Endothelial cell of umbilical vein (primary cell): ENCODE results near the gene ZBTB20. TPM values are rescaled to one million over a fixed set of nuclear protein-coding genes. Genes with fewer than 3 reads are reported as not detected.

Experiments
- BruUV-seq: library from RNA; stranded (reverse); fragments of 400-500 nt; replicated peaks from 2 replicates; lab custom pipeline; 2021; lab: Mats Ljungman, UMichigan
- CTCF ChIA-PET: fragments of 300-600, 350-600 bp; sonication (Branson Sonifier 250); formaldehyde crosslinking; loops from one replicate; lab custom pipeline; 2021; ENCODE audit warnings: antibody characterized with exemption, inconsistent platforms; lab: Charles Lee
- POLR2A ChIA-PET: fragments of 300-600, 350-600 bp; sonication (Branson Sonifier 250); formaldehyde crosslinking; loops from one replicate; lab custom pipeline; 2021; ENCODE audit warnings: antibody characterized with exemption, inconsistent platforms; lab: Charles Lee
- DNase-seq: peaks from one replicate; pipeline ENCODE4 v3.0.0-alpha.2; 2011; ENCODE audit warnings: low read depth, low spot score
- FAIRE-seq: peaks from 2 replicates; lab custom pipeline; 2011; peaks lifted over from hg19 to GRCh38; lab: Jason Lieb, UNC
- H2AFZ ChIP-seq: 2 replicates; pipeline ENCODE4 v1.6.0; 2012; ENCODE audit warnings: low read depth, low read length, control low read depth, inconsistent platforms
- H3K27ac ChIP-seq: 2 replicates; pipeline ENCODE4 v1.5.1; 2011; ENCODE audit warnings: low read depth, mild to moderate bottlenecking, control low read depth, low read length, moderate library complexity; ENCODE audit not compliant: insufficient read depth
- H3K27me3 ChIP-seq, 2 experiments: 2 replicates each; pipeline versions ENCODE4 v1.6.0 to v1.6.1; 2011; ENCODE audit warnings: low read length in 2 of 2, mixed read lengths in 1 of 2; ENCODE audit not compliant: control insufficient read depth in 2 of 2, insufficient read depth in 2 of 2
- H3K36me3 ChIP-seq, 2 experiments: 2 replicates in 1 of 2; 3 replicates in 1 of 2; pipeline ENCODE4 v1.5.1; 2011; ENCODE audit warnings: low read length in 2 of 2, mild to moderate bottlenecking in 1 of 2, moderate library complexity in 1 of 2; ENCODE audit not compliant: control insufficient read depth in 2 of 2, insufficient read depth in 2 of 2; ENCODE audit errors: extremely low read depth in 1 of 2
- H3K4me1 ChIP-seq: 3 replicates; pipeline ENCODE4 v1.5.1; 2011; ENCODE audit warnings: mild to moderate bottlenecking, low read length; ENCODE audit not compliant: control insufficient read depth, insufficient read depth; ENCODE audit errors: extremely low read depth
- H3K4me2 ChIP-seq: 2 replicates; pipeline ENCODE4 v1.6.1; 2011; ENCODE audit warnings: low read length, control low read depth, mixed read lengths; ENCODE audit not compliant: insufficient read depth
- H3K4me3 ChIP-seq, 3 experiments: fragments of 200-600 bp in 1 of 3; sonication (generic), shearing (Covaris generic) in 1 of 3; replicated peaks in 1 of 3; 2 replicates each; pipeline ENCODE4 v1.5.1; 2011 to 2016; ENCODE audit warnings: control low read depth in 3 of 3, low read length in 3 of 3, mild to moderate bottlenecking in 2 of 3, inconsistent platforms in 1 of 3, low read depth in 1 of 3, moderate library complexity in 1 of 3; ENCODE audit not compliant: insufficient read depth in 1 of 3
- H3K79me2 ChIP-seq: 2 replicates; pipeline ENCODE4 v1.6.0; 2012; ENCODE audit warnings: low read length, inconsistent platforms; ENCODE audit not compliant: control insufficient read depth, insufficient read depth
- H3K9ac ChIP-seq: replicated peaks from 2 replicates; pipeline ENCODE3; 2011; ENCODE audit warnings: low read length, control low read depth; ENCODE audit not compliant: insufficient read depth; ENCODE audit errors: extremely low read depth
- H3K9me1 ChIP-seq: replicated peaks from 3 replicates; pipeline ENCODE4 v1.6.0; 2011; ENCODE audit warnings: mild to moderate bottlenecking, low read length; ENCODE audit not compliant: control insufficient read depth, insufficient read depth; ENCODE audit errors: extremely low read depth
- H3K9me3 ChIP-seq: replicated peaks from 2 replicates; pipeline ENCODE4 v1.5.1; 2012; ENCODE audit warnings: low read length, inconsistent platforms; ENCODE audit not compliant: control insufficient read depth, insufficient read depth
- H4K20me1 ChIP-seq: replicated peaks from 2 replicates; pipeline ENCODE3; 2011; ENCODE audit warnings: mild to moderate bottlenecking, low read length; ENCODE audit not compliant: control insufficient read depth, insufficient read depth; ENCODE audit errors: extremely low read depth
- CTCF ChIP-seq, 2 donors: IDR thresholded peaks; 1 replicate in 1 of 2; 2 replicates in 1 of 2; pipeline ENCODE4 v1.5.1; 2011; ENCODE audit warnings: low read length in 2 of 2, mild to moderate bottlenecking in 2 of 2, moderate library complexity in 2 of 2, control low read depth in 1 of 2, inconsistent platforms in 1 of 2, low read depth in 1 of 2; ENCODE audit not compliant: insufficient read depth in 1 of 2; ENCODE audit errors: extremely low read depth in 1 of 2
- EZH2 ChIP-seq: IDR thresholded peaks from 2 replicates; pipeline ENCODE4 v1.6.1; 2012; ENCODE audit warnings: borderline replicate concordance, low read depth, mild to moderate bottlenecking, moderate library complexity, low read length, inconsistent platforms; ENCODE audit not compliant: severe bottlenecking
- FOS ChIP-seq: IDR thresholded peaks from 2 replicates; pipeline ENCODE4 v1.6.1; 2011; ENCODE audit warnings: mild to moderate bottlenecking, low read length, moderate library complexity, borderline replicate concordance; ENCODE audit not compliant: insufficient read depth
- GATA2 ChIP-seq: IDR thresholded peaks from 2 replicates; pipeline ENCODE4 v1.7.0; 2011; ENCODE audit warnings: low read depth, mild to moderate bottlenecking, moderate library complexity, mixed read lengths, low read length; ENCODE audit not compliant: insufficient read length, insufficient read depth
- JUN ChIP-seq: IDR thresholded peaks from 2 replicates; pipeline ENCODE4 v1.6.1; 2011; ENCODE audit warnings: borderline replicate concordance, low read depth; ENCODE audit not compliant: insufficient read length, insufficient read depth
- MYC ChIP-seq: IDR thresholded peaks from one replicate; pipeline ENCODE4 v1.6.1; 2011; ENCODE audit warnings: mild to moderate bottlenecking, low read depth, low read length
- POLR2A ChIP-seq: IDR thresholded peaks from 2 replicates; pipeline ENCODE4 v1.6.1; 2012; ENCODE audit warnings: low read depth, mild to moderate bottlenecking, control low read depth, low read length
- POLR2AphosphoS5 ChIP-seq: IDR thresholded peaks from 2 replicates; pipeline ENCODE4 v1.6.1; 2012; ENCODE audit warnings: low read depth, mild to moderate bottlenecking, control low read depth, low read length, moderate library complexity; ENCODE audit not compliant: insufficient read depth
- dilution Hi-C: fragments of 300-500 bp; cut with MboI; formaldehyde crosslinking; loops from one replicate; pipeline ENCODE4 v1.15.0; 2019; ENCODE audit warnings: low sequenced_read_pairs; ENCODE audit not compliant: extremely low pct_ligation_motif_present
- intact Hi-C: fragments of 100-400 bp; cut with micrococcal nuclease; formaldehyde crosslinking; loops from one replicate; pipeline ENCODE4 v1.10.0; 2022
- polyA plus RNA-seq, 4 experiments: library from polyadenylated mRNA; depleted of rRNA in 3 of 4; stranded (reverse) in 3 of 4; unstranded in 1 of 4; fragments of >200 nt; gene quantifications; 2 replicates each; pipeline versions ENCODE4 v1.2.1 to v1.2.3, GENCODE V29; 2011 to 2012; ENCODE audit warnings: missing spikeins in 1 of 4
- total RNA-seq: library from RNA; stranded (reverse); gene quantifications from 2 replicates; pipeline ENCODE4 v1.2.3, GENCODE V29; 2021
- TF ChIP-seq, protein P1 (sequence below): IDR thresholded peaks from 2 replicates; pipeline ENCODE4 v1.6.1; 2011; ENCODE audit not compliant: insufficient read depth, insufficient read length

ZBTB20 gene
- total and polyA plus RNA-seq, 2 donors (not counting 3 experiments of a cell fraction or from before 2014, with no cell fraction given): 2.1 to 20.5 TPM

DNA sequence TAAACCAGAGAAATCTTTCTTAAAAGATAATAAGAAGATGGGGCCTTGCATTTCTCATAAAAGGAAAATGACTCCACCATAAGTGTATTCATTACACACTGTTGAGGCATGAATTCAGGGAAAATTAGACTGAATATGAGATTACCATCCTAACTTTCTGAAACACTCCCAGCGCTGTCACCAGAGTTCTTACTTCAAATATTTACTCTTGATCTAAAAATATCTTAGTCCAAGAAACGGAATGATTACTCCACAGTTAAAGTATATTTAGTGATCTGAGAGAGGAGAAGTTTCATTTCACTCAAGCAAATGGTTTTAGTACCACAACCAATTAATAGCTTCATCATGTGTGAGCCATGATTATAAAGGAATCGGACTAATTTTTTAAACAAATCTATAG lies 300.3 kb downstream of the ZBTB20 start:
- FAIRE-seq (no peak), DNase-seq (no peak)
- CTCF ChIA-PET: no interaction called here
- no peaks in the 10 kb centered on the region for H3K79me2 ChIP-seq
- no peaks in the 10 kb centered on the region for H3K9me3 ChIP-seq
- no peaks in the 10 kb centered on the region for H3K4me1 ChIP-seq
- H3K4me2 ChIP-seq: no peak overlapping the region
- no peaks in the 10 kb centered on the region for H3K27me3 ChIP-seq
- no peak overlapping the region for H2AFZ ChIP-seq
- no peak overlapping the region for H3K27ac ChIP-seq
- no peaks in the 10 kb centered on the region for H4K20me1 ChIP-seq
- intact Hi-C loops (no loop called here), dilution Hi-C loops (no loop called here)
- no peaks in the 10 kb centered on the region for H3K9me1 ChIP-seq
- no peak overlapping the region for H3K9ac ChIP-seq
- no peak overlapping the region for H3K4me3 ChIP-seq
- POLR2A ChIA-PET: no interaction called here
- TF ChIP-seq POLR2AphosphoS5 (no peak), GATA2 (no peak), POLR2A (no peak)
- BruUV-seq: no TSS peak
- no peaks in the 10 kb centered on the region for H3K36me3 ChIP-seq

- Histone ChIP-seq H3K9me3 (no peaks in the 10 kb centered on the region), H3K79me2 (no peaks in the 10 kb centered on the region), H3K4me2 (no peak overlapping the region), H3K4me3 (no peak overlapping the region), H2AFZ (no peak overlapping the region), H3K27me3 (no peaks in the 10 kb centered on the region), H3K4me1 (no peaks in the 10 kb centered on the region), H3K9me1 (no peaks in the 10 kb centered on the region), H4K20me1 (no peaks in the 10 kb centered on the region), H3K9ac (no peak overlapping the region), H3K27ac (no peak overlapping the region), H3K36me3 (no peaks in the 10 kb centered on the region)
- intact Hi-C loops (no loop called here), dilution Hi-C loops (no loop called here)
- POLR2A ChIA-PET: no interaction called here
- TF ChIP-seq, protein P1, sequence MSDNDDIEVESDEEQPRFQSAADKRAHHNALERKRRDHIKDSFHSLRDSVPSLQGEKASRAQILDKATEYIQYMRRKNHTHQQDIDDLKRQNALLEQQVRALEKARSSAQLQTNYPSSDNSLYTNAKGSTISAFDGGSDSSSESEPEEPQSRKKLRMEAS: no peak
- no peak for TF ChIP-seq POLR2AphosphoS5
- no peak for TF ChIP-seq MYC
- no peak for TF ChIP-seq GATA2
- no peak for TF ChIP-seq JUN
- TF ChIP-seq EZH2: no peak
- no peak for TF ChIP-seq POLR2A
- no peak for TF ChIP-seq CTCF (IDR thresholded peaks at IDR 0.05; ENCODE audit: extremely low read depth in 1 of 2, insufficient read depth in 1 of 2, low read depth in 1 of 2, low read length in 2 of 2)
- no peak for TF ChIP-seq FOS
- FAIRE-seq: no peak
- BruUV-seq: no TSS peak
- no peak for DNase-seq
- CTCF ChIA-PET: no interaction called here
These were observed 300.8 kb downstream of the ZBTB20 start for GRCh38 chr3:114846252-114846651.
